Right renal cortex interstitium (tissue), 3 donors: ENCODE results near the gene POLR2M. TPM values are rescaled to one million over a fixed set of nuclear protein-coding genes. Genes with fewer than 3 reads are reported as not detected.

Source experiments
- DNase-seq, 3 donors: peaks; one replicate each; pipeline ENCODE4 v3.0.0-alpha.2; 2013; ENCODE audit warnings: low read depth in 3 of 3, low spot score in 2 of 3
- polyA plus RNA-seq, 3 donors: library from polyadenylated mRNA; unstranded; fragments of 120-200 nt; gene quantifications; one replicate each; pipeline ENCODE4 v1.2.1, GENCODE V29; 2013; ENCODE audit not compliant: insufficient read length in 3 of 3

Gene POLR2M
- 100 to 1,000 TPM in 2 of 3 donors, 10 to 100 TPM in 1; 90.2 to 102 (median 102) TPM for polyA plus RNA-seq

DNA sequence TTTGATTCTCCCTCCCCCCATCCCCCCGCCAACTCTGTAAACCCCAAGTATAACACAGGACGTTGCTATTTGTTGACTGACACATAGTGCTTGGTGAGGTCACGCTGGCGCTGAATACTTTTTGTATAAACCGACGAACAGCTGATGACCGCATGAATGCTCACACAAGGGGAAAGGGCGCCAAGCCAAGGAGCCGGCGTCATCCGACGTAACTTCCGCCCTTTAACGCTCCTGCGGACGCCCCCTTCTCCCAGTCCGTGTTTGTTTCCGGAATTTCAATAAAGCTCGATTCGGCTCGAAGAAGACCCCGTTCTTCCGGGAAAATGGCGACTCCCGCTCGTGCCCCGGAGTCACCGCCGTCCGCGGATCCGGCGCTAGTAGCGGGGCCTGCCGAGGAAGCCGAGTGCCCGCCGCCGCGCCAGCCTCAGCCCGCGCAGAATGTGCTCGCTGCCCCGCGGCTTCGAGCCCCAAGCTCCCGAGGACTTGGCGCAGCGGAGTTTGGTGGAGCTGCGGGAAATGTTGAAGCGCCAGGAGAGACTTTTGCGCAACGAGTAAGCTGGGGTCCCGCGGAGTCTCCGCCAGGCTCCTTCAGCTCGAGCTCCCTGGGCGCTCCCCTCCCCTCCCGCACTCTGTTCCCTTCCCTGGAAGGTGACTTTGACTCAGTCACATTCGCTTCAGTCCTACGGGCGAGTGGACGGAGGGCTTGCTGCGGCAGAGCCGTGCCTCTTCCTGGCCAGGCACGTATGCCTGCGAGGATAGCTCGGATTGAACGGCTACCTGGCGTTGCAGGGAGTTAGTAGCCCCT is at the start of gene POLR2M:
Gene POLR2M (plus strand): TSS at position 310 of the 805 bp plus-strand sequence. CDS start 129 bp downstream, at position 439.
- DNase-seq: peak; percentile 94 to 96 (median 94)

DNA sequence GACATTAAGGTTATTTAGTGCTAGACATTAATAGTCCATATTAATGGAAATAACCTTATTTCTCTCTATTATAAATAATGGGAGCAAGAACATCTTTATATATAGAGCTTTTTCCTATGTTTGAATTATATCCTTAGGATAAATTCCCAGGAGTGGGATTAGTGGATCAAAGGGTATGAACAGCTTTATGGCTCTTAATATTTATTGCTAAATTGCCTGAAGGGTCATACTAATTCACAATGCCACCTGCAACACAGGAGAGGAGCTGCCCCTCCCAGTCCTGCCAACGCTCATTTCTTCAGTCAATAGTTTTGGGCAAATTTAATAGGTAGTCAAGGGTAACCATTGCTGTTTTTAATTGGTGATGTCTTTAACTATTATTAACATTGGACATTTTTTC is 48.9 kb upstream of the POLR2M start:
- no peak for DNase-seq

DNA sequence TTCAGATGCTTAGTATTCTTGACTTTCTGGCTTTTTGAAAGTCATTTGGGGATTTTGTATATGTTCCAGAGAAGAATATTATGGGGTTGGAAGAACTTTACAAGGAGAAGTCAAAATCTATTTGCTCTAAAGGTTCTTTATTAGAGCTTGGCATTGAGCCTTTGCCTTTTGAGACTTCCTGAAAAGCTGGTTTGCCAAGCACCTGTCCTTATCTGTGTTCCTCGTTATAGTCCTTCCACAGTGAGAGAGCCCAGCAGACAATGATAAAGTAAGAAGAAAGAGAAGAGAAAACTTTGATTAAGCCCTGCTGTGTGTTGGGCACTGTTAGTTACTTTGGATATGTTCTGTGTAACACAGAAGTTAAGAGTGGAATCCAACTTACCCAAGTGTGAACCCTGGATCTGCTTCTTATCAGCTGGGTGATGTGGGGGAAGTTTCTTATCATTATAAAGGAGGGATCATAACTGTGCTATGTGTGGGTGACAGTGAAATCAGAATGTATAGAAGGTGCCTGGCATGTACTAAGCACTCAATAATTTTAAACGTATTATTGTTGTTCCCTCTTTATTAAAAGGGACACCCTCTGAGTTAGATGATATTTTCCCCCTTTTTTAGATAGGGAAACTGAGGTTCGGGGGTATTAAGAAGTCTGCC is 44.3 kb upstream of the POLR2M start:
- DNase-seq: no peak

DNA sequence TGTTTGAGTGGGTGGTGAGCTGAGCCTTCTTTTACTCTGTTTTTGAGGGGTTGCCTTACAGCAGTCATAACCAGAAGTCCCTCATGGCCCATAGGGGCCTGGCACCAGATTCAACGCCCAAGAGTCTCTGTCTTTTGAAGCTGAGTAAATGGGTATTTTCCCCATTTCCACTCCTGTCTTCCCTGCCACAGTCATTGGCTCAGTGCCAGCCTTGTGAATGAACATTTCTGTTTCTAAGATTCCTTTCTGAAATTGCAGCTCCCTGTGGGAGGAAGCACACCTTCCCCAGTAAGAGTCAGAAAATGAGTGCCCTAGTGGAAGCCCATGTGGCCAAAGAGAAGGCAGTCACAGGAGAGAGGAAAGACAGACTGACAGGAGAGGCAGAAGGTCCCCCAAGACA is 43.7 kb upstream of the POLR2M start:
- DNase-seq: no peak

DNA sequence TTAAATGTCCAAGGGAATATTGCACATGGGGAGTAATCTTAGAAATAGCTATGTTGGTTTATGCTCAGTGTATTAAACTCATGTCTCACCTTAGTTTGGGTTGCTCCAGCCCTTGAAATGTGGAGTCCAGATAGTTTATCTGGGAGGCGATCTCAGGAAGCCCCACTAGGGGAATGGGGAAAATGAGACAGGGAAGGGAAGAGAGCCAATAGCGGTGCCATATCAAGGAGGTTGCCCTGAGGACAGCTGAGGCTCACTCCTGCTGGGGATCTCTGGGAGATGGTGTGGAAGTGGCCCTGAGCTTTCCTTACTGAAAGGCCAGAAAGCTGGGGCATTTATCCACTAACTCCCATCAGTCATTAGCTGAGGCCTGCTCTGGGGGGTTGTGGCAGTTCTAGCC is 43.3 kb upstream of the POLR2M start:
- no peak for DNase-seq

DNA sequence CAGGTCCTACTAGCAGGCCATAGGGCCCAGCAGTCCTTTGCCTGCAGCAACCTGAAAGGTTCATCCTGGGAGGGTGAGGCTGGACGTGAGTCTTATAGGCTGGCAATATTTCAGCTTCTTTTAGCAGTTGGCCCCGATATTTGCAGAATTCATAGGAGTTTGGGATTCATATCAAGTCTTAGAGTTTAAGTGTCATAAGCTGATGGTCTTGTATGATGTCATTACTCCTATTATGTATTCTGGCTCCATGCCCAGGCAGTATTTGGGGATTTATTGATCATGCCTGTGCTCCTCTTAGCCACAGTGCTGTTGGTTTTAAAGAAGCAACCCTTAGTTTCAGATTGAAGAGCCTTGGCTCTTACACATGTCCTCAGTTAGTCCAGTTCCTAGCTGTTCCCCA is 41.3 kb upstream of the POLR2M start:
- no peak for DNase-seq

DNA sequence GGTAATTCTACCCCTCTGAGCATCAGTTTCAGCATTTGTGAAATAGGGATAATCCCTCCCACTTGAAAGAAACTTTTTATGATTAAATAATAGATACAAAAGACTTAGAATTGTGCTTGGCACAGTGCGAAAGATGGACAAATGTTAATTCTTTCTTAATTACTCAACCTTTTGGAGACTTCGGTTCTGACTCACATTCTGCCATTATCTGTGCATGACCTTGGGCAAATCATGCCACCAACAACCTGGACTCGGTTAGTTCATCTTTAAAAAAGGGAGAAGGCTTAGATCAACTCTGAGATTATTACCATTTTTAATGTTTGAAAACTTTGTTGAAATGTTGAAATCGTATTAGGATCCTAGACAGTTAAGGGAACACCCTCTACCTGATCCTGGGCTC is 40.6 kb upstream of the POLR2M start:
- DNase-seq: no peak

DNA sequence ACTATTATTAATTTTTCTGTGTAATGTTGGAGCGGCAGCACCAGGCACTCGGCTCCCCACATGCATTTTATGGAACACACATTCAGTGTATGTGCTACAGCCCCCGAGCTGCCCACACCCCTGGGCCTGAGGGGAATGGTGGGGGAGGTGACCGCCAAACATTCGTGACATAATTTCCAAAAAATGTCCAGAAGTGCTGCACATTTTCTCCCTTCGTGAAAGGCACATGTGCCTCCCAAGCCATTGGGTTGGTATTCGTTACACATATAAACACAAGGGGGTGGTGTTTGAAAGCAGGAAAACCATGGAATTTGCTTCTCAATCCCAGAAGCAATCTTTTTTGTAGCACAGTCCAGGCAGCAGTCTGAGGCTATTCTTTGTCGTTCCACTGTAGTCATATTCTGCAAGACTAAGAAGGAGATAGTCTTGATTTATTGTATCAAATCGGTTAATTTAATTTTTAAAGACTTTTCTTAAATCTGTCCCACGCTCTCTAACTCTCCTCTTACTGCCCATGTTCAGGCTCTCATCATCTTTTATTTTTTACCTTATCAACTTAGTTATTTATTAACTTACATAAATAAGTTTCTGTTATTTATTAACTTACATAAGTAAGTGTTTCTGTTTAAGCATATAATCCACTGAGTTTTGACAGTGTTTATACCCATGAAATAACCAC is 39.2 kb upstream of the POLR2M start:
- DNase-seq: no peak

DNA sequence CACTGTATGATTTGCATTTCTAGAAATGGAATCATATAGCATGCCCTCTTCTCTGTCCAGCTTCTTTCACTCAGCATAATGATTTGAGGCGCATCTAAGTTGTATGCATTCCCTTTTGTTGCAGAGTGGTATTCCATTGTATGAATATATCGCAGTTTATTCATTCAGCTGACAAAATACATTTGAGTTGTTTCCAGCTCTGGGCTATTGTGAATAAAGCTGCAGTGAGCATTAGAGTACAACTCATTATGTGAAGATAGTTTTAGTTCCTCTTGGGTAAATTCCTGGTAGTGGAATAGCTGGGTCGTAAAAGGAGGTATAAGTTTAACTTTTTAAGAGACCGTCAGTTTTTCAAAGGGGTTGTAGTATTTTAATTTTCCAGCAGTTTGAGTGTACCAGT is 38.5 kb upstream of the POLR2M start:
- DNase-seq: no peak

DNA sequence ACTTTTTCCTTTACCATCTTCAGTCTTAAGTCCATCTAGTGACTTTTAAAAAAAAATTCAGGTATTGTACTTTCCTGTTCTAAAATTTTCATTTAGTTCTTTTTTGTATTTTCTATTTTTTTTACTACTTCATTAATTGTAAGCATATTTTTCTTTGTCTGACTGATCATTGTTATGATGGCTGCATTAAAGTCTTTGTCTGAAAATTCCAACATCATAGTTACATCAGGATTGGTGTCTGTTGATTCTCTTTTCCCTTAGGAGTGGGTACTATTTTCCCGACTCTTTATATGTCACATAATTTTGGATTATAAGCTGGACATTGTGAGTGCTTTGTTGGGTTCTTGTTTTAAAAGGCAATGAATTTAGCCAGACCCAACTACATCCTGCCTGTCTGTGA is 34.9 kb upstream of the POLR2M start:
- no peak for DNase-seq

DNA sequence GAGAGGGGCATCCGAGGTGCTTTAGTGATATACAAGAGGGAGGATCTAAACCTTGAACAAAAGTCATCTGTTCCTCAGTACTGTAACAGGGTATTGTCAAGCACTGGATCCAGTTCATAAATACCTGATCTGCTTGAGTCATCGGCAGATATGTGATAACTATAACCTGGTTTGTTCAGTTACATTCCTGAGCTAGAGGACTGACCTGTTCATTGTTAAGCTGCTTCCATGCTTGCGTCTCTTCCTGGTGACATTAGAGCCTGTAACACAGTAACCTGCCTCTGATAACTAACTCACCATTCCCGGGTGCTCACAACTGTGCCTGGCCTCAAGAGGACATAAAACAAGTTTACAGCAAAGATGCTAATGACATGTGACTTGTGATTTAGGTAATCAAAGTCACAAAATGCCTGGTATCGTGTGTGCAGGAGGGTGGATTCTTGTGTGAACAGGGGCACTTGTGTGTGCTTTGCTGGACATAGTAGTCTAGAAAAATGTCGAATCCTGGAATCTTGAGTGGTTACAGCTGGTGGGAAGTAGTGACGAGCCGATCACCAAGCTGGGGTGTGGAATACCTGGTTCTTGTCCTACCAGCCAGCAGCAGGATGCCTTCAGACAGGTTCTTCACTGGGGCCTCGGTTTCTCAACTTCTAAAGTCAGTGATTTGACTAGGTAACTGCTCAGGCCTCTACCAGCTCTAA is 30.9 kb upstream of the POLR2M start:
- DNase-seq: no peak

DNA sequence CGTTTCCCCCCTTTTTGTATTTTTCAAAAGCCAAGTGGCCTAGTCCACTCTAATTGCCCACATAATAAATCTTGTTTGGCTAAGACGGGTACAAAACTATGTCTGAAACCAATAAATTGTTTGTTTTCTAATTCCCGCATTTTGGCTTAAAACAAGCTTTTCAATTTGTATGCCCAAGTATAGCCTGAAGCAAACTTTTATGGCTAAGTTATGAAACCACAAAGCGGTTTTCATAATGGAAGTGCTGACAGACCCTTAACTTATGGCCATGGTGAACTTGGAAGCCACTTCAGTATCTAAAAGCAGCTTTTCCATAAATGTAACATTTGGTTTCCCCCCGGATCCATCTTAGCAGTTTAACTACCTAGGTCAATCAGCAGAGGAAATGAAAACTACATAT is 29.9 kb upstream of the POLR2M start:
- no peak for DNase-seq

DNA sequence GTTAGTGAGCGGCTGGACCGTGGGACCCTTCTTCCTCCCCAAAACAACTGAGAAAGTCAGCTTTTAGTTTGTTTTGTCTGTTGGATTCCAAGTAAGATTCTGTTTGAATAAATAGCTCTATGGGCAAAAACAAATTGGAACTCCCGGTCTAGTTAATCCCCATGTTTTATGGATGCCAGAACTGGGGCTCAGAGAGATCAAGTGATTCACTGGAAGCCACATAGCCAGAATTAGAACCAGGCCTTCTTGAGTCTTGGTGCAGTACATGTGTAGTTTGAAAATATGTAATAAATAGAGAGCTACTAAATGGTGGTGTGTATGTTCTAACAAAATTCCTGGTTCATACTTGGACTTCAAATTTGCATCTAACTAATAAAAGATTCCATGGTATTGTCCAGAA is 29.3 kb upstream of the POLR2M start:
- DNase-seq: no peak

DNA sequence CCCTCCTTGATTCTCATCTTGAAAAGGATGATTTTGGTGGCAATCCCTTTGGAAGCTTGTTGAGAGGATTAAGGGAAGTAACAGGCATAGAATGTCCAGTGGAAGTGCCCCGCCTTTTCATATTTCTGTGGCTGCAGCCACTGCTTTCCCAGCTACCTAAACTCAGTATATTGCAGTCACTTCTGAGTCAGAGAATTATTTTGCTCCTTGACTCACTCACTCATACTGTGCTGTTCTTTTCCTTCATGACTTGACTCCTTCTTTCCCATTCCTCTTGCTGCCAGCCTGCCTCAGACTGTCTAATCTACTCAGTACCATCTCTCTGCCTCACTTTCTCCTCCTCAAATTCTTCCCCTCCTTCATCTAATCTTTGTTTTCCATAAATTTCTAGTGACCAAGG is 26.5 kb upstream of the POLR2M start:
- no peak for DNase-seq

DNA sequence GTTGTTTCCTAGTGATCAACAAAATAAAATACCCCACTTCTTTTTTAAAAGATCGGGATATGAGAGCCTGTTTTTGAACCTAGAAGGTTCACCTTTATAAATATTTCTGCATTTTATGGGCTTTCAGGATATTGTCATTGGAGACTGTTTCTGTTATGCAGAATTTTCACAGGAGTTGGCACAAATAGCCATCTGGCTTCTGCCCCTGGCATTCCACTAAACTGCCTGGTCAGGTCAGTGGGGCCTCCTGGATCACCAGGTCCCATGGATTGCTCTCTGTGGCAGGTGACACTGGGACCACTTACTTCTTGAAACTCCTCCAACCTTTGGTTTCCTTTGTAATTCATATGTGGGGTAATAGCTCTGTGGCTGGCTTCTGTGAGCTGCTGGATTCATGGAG is 25.5 kb upstream of the POLR2M start:
- DNase-seq: no peak

DNA sequence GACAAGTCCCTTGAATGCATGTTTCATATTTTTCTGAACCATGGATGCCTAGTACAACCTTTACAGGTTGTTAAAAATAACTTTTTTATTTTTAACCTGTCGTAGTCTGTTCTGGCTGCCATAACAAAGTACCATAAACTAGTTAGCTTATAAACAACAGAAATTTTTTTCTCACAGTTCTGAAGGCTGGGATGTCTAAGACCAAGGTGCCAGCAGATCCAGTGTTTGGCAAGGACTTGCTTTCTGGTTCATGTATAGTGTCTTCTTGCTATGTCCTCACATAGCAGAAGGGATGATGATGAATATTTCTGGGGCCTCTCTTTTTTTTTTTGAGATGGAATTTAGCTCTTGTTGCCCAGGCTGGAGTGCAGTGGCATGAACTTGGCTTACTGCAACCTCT is 23.0 kb upstream of the POLR2M start:
- DNase-seq: no peak

DNA sequence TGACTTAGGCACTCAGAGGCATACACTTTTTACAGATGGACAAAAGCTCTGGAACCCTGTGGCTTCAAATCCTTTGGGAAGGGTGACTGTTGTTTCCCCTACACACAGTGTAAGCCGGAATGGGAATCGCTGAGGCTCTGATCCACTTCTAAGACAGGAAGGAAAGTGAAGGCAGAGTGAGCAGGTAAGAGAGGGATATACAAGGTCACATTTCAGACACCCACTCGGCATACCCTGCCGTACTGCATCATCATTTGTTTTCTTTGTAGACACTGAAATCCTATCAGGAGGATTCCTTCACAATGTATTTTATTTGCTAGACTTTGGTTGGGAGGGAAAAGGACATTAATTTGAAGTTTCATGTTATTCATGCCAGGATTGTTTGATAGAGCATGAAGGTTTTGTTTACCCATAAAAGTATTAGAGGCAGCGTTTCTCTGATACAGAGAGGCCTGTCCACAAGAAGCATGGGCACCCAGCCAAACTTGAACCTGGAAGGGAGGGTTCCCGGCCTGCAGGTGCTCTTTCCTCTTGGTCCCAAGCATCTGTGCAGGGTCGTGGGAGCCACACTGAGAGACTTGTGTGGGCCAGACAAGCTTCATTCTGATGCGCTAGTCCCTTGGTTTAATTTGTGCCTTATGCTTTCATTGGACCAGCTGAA is 21.9 kb upstream of the POLR2M start:
- DNase-seq: no peak

DNA sequence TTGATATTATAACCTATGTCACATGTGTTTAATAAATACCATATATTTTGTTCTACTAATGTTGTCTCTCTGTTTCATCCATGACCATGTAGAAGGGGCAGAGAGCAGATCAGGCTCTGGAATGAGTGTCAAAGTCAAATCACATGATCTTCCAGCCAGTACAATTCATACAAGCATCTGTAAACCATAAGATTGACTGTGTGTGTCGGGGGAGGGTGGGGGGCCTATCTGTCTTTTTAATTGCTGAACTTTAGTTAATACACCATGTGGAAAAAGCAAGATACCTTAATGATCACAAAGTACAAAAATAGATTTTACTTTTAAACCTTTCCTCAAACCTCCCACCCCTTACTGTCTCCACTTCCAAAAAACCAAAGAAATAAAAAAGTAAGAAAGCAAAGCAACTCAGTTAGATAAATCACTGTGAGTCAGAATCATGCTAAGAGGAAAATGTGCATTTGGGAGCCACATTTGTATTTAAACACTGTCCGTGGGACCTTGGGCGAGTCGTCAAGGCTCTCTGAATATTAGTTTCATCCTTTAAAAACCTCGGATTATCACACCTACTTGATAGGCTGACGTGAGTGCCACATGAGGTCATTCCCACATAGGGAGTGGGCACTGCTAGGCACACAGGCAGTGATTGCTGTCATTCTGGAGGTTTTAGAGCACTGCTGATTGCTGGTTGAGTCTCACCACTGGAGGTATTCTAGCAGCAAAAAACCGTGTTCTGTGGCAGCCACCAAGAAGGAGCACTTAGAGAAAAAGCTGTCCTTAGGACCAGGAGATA is 21.0 kb upstream of the POLR2M start:
- no peak for DNase-seq

DNA sequence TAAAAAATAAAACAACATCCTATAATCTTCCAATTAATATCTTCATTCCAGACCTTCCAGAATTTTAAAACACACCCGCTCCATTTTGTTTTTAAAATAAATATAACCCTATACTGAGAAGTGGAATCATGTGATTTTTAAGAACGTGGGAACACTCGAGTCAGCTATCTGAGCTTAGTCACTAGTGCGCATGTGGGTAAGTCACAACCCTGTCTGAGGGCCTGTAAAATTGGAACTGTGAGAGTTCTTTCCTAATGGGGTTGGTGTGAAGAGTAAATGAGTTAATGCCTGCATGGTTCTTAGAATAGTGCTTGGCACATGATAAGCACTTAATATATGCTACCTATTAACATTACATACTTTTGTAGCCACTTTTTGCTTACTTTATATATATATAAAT is 19.9 kb upstream of the POLR2M start:
- no peak for DNase-seq
